Measurements from ENCODE around the gene KLHDC7A. TPM values are rescaled to one million over a fixed set of nuclear protein-coding genes. Genes with fewer than 3 reads are reported as not detected.
"Not testable (repeated sequence)": the region's sequence is repeated elsewhere in the genome, so short reads cannot be mapped to it uniquely, and the experiment has no call there.

KLHDC7A gene
- total RNA-seq, 3 donors from 2014 or later = 0.80 to 15.7 (median 0.98) TPM

- H3K27me3 ChIP-seq = peaks cover 0 to 23% of the 10 kb centered on the region in 2 donors
- H3K4me3 ChIP-seq = no peak overlapping the region
- TF ChIP-seq POLR2AphosphoS5 (IDR thresholded peaks at IDR 0.05) = no peak
- TF ChIP-seq CTCF (IDR thresholded peaks at IDR 0.05) = no peak
- no peak for TF ChIP-seq POLR2A (IDR thresholded peaks at IDR 0.05)
- DNase-seq (ENCODE audit: low spot score in 2 of 2) = no peak
- H3K27ac ChIP-seq = no peak overlapping the region
- intact Hi-C loops (cut with DNase I; ENCODE audit: low total_unique reads) = no loop called here
- H3K36me3 ChIP-seq = no peaks in the 10 kb centered on the region
- H3K9me3 ChIP-seq = no peaks in the 10 kb centered on the region
- H3K4me1 ChIP-seq = no peaks in the 10 kb centered on the region
These were observed 22.3 kb upstream of the KLHDC7A start for GRCh38 chr1:18458133-18459092.

GRCh38 chr1:18461656-18462055 is 19.1 kb upstream of the KLHDC7A start:
- no peaks in the 10 kb centered on the region for H3K9me3 ChIP-seq
- TF ChIP-seq POLR2AphosphoS5 (IDR thresholded peaks at IDR 0.05) (no peak), POLR2A (IDR thresholded peaks at IDR 0.05) (no peak), CTCF (IDR thresholded peaks at IDR 0.05) (no peak)
- H3K4me1 ChIP-seq = no peaks in the 10 kb centered on the region
- no peak for DNase-seq (ENCODE audit: low spot score in 2 of 2)
- H3K27ac ChIP-seq = no peak overlapping the region
- H3K36me3 ChIP-seq = no peaks in the 10 kb centered on the region
- peaks cover 0 to 23% of the 10 kb centered on the region in 2 donors for H3K27me3 ChIP-seq
- intact Hi-C loops (cut with DNase I; ENCODE audit: low total_unique reads) = no loop called here
- no peak overlapping the region for H3K4me3 ChIP-seq

GRCh38 chr1:18462517-18462916 is 18.2 kb upstream of the KLHDC7A start:
- H3K27ac ChIP-seq; H3K4me1 ChIP-seq; DNase-seq (ENCODE audit: low spot score in 2 of 2); intact Hi-C loops (cut with DNase I; ENCODE audit: low total_unique reads); H3K9me3 ChIP-seq; H3K36me3 ChIP-seq; H3K4me3 ChIP-seq: not testable (repeated sequence)
- peaks cover 0 to 20% of the 10 kb centered on the region in 2 donors for H3K27me3 ChIP-seq

- Histone ChIP-seq H3K36me3 (no peaks in the 10 kb centered on the region), H3K27ac (peak overlapping the region in 1 of 2 donors; percentile 37), H3K9me3 (no peaks in the 10 kb centered on the region), H3K27me3 (peaks cover 0 to 17% of the 10 kb centered on the region in 2 donors), H3K4me3 (no peak overlapping the region), H3K4me1 (no peaks in the 10 kb centered on the region)
- TF ChIP-seq CTCF (IDR thresholded peaks at IDR 0.05) (no peak), POLR2A (IDR thresholded peaks at IDR 0.05) (no peak), POLR2AphosphoS5 (IDR thresholded peaks at IDR 0.05) (no peak)
- DNase-seq (ENCODE audit: low spot score in 2 of 2) = no peak
- intact Hi-C loops (cut with DNase I; ENCODE audit: low total_unique reads) = no loop called here
These were observed 17.7 kb upstream of the KLHDC7A start for GRCh38 chr1:18463063-18463462.

- Histone ChIP-seq H3K27me3 (peaks cover 0 to 12% of the 10 kb centered on the region in 2 donors), H3K36me3 (no peaks in the 10 kb centered on the region), H3K27ac (peak overlapping the region; percentile 61 to 84), H3K9me3 (no peaks in the 10 kb centered on the region), H3K4me1 (no peaks in the 10 kb centered on the region), H3K4me3 (no peak overlapping the region)
- intact Hi-C loops (cut with DNase I; ENCODE audit: low total_unique reads) = no loop called here
- DNase-seq (ENCODE audit: low spot score in 2 of 2) = peak; percentile 50 to 62
- no peak for TF ChIP-seq POLR2AphosphoS5 (IDR thresholded peaks at IDR 0.05)
- no peak for TF ChIP-seq CTCF (IDR thresholded peaks at IDR 0.05)
- no peak for TF ChIP-seq POLR2A (IDR thresholded peaks at IDR 0.05)
These were observed 16.6 kb upstream of the KLHDC7A start for GRCh38 chr1:18463984-18464664.
